NT2/D1 (cell line): Measurements from ENCODE around the gene C4B.
"Not testable (repeated sequence)": the region's sequence is repeated elsewhere in the genome, so short reads cannot be mapped to it uniquely, and the experiment has no call there.

Experiments used
- DNase-seq: peaks from one replicate; pipeline ENCODE4 v3.0.0-alpha.2; 2011; ENCODE audit warnings: low read depth, low spot score
- H3K27me3 ChIP-seq: 2 replicates; pipeline ENCODE4 v1.6.0; 2011; ENCODE audit warnings: mild to moderate bottlenecking; ENCODE audit not compliant: insufficient read length, insufficient read depth
- H3K36me3 ChIP-seq: 2 replicates; pipeline ENCODE4 v1.6.1; 2011; ENCODE audit warnings: mild to moderate bottlenecking, low read length, mixed read lengths; ENCODE audit not compliant: insufficient read depth, insufficient read length
- H3K4me1 ChIP-seq: 2 replicates; pipeline ENCODE4 v1.5.1; 2011; ENCODE audit not compliant: insufficient read depth, insufficient read length
- H3K4me3 ChIP-seq: 2 replicates; pipeline ENCODE4 v1.5.1; 2011; ENCODE audit warnings: low read depth; ENCODE audit not compliant: insufficient read length
- H3K9ac ChIP-seq: 2 replicates; pipeline ENCODE4 v1.6.0; 2011; ENCODE audit warnings: low read depth; ENCODE audit not compliant: insufficient read length
- H3K9me3 ChIP-seq: 2 replicates; pipeline ENCODE4 v1.5.1; 2011; ENCODE audit warnings: mild to moderate bottlenecking, low read length; ENCODE audit not compliant: insufficient read depth
- SUZ12 ChIP-seq: IDR thresholded peaks from 2 replicates; pipeline ENCODE4 v1.6.1; 2011; ENCODE audit not compliant: insufficient read length, insufficient read depth; ENCODE audit errors: extremely low read depth
- YY1 ChIP-seq: IDR thresholded peaks from 2 replicates; pipeline ENCODE4 v1.6.1; 2011; ENCODE audit not compliant: insufficient read length, insufficient read depth
- ZNF274 ChIP-seq: IDR thresholded peaks from 2 replicates; pipeline ENCODE4 v1.6.1; 2011; ENCODE audit warnings: mild to moderate bottlenecking, low read depth, low read length

C4B gene

DNA sequence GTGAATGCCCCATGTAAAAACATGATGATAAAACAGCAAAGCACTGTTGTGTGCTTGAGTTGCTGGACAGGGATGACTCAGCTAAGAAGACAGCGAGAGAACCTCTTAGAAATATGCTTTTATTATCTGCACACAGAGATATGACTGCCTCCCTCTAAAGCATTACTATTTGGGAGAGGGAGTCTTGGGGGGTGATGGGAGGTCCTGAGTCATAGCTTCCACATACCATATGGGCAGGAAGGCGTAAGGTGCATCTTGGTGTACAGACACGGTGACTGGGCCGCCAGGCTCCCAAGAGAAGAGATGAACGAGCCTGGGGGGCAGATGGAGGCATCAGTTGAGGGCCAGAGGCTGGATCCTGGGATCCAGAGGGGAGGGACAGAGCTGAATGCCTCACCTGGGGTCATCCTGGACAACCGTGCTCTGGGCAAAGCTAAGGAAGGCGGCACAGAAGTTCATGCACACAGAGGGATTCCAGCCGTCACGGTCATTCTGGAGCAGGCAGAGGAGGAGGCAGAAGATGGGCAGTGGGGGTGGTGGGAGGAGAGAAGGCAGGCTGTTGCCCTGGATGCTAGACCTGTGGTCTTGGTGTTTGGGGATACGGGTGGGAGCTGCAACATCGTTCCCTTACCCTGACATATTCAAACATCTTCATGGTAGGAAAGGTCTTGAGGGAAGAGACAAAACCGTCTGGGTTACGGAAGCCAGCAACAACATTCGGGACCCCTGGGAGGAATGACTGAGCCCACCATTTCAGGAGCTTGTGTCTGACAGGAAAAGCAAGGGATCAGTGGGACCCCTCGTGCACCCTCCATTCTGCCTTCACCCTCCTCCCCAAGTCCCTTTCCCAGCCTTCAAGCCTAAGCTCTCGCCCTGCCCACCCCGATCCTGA lies 44.6 kb upstream of the C4B start:
- Histone ChIP-seq H3K36me3 (peaks cover 67% of the 10 kb centered on the region), H3K4me3 (no peak overlapping the region), H3K4me1 (no peaks in the 10 kb centered on the region), H3K27me3 (no peaks in the 10 kb centered on the region), H3K9me3 (no peaks in the 10 kb centered on the region), H3K9ac (no peak overlapping the region)
- TF ChIP-seq ZNF274 (no peak), SUZ12 (no peak)
- DNase-seq, result no peak

DNA sequence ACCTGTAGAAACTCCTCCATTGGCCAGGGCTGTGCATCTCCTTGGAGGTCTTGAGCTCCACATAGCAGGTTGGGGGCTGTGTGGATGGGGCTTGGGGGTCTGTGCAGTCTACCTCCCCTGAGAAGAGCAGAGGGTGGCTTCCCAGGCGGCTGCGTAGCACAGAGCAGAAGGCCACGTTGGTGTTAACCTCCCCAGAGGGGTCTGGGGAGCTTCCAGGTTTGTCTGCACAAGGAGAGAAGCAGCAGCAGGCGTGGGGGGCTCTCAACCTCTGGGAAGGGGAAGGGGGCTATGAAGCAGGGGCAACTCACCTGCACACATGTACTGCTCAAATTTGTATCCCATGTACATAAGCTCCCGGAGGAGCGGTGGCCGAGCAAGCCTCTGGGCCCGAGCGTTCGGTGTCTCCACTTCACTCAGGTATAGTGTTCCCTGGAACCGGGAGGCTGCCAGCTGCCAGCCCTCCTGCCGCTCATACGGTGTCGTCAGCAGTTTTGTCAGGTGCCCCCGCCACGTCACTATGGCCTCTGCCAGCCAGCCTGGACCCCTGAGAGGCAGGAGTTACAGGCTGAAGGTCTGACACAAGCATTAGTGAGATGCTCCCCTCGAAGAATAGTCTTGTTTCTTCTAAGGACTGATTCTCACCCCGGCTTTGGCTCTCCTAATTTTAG lies 43.9 kb upstream of the C4B start:
- H3K4me1 ChIP-seq, result no peaks in the 10 kb centered on the region
- no peaks in the 10 kb centered on the region for H3K9me3 ChIP-seq
- H3K9ac ChIP-seq, result no peak overlapping the region
- no peaks in the 10 kb centered on the region for H3K27me3 ChIP-seq
- TF ChIP-seq SUZ12, result no peak
- no peak for TF ChIP-seq ZNF274
- no peak for TF ChIP-seq YY1
- H3K4me3 ChIP-seq, result no peak overlapping the region
- no peak for DNase-seq
- peaks cover 59% of the 10 kb centered on the region for H3K36me3 ChIP-seq

DNA sequence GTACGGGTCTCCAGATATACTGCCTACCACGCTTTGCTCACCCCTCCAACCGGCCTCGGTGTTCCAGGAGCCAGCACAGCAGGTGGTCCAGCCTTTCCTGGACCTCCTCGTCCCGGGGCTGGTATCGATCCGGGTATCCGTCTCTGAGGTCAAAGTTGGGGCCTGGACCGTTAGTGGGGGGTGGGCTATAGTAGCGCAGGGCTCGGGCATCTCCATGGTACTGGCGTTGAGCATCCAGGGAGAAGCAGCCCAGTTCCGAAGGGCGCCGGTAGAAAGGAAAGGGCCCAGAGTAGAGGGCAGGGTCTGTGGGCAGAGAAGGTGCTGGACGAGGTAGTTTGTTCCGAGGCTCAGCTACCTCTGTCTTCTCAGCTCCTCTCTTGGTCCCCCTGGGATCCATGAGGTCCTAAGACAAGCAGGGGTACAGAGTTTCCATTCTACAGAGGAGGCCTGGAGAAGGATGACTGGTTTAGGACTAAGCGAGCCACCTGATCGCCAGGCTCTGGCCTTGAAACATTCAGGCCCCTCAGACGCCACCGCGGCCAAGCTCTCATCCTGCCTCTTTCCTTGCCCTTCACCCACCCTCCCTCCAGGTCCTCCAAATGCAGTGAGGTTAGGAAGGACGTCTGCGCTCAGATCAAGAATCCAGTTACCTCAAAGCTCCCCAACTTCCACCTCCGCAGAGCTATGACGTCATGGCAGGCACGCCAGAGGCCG lies 43.2 kb upstream of the C4B start:
- Histone ChIP-seq H3K9ac (peak overlapping the region; percentile 74), H3K9me3 (no peaks in the 10 kb centered on the region; the same call in 1 of the 2 replicates), H3K4me3 (peak overlapping the region; percentile 76), H3K27me3 (no peaks in the 10 kb centered on the region), H3K36me3 (peaks cover 52% of the 10 kb centered on the region), H3K4me1 (no peaks in the 10 kb centered on the region)
- DNase-seq, result no peak
- TF ChIP-seq YY1 (no peak), ZNF274 (no peak), SUZ12 (no peak)

DNA sequence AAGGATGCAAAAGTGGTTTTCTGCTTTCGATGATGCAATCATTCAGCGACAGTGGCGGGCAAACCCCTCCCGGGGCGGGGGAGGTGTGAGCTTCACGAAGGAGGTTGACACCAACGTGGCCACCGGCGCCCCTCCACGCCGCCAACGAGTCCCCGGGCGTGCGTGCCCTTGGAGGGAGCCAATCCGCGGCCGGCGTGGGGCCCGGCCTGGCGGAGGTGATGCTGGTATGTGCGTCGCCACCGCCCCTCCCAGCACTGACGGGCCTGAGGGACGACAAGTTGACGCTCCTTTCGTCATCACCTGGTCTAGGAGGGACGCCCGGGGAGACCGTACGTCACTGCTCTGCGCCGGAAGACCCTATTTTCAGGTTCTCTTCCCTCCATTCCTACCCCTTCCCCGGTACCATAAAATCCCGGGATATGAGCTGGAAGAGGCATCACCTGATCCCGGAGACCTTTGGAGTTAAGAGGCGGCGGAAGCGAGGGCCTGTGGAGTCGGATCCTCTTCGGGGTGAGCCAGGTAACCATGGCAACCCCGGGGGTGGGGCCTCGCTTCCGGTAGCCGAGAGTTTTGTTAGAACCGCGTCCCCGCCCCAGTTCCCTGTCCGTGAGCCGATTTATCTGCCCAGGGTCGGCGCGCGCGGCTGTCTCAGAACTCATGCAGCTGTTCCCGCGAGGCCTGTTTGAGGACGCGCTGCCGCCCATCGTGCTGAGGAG lies 42.4 kb upstream of the C4B start, which contains the start of gene DXO:
TSS of gene DXO (minus strand) at position 146 of the 716 bp plus-strand sequence. CDS start 463 bp downstream, outside the sequence.
- TF ChIP-seq SUZ12, result no peak
- TF ChIP-seq YY1, result no peak
- TF ChIP-seq ZNF274, result no peak
- DNase-seq, result peak; percentile 92
- no peaks in the 10 kb centered on the region for H3K27me3 ChIP-seq
- peaks cover 45% of the 10 kb centered on the region for H3K36me3 ChIP-seq
- H3K9ac ChIP-seq, result peak within 1 kb of the TSS; percentile 79
- H3K9me3 ChIP-seq, result peaks cover 5% of the 10 kb centered on the region; the same call in 1 of the 2 replicates
- no peaks in the 10 kb centered on the region for H3K4me1 ChIP-seq
- peak within 1 kb of the TSS; percentile 76 for H3K4me3 ChIP-seq

DNA sequence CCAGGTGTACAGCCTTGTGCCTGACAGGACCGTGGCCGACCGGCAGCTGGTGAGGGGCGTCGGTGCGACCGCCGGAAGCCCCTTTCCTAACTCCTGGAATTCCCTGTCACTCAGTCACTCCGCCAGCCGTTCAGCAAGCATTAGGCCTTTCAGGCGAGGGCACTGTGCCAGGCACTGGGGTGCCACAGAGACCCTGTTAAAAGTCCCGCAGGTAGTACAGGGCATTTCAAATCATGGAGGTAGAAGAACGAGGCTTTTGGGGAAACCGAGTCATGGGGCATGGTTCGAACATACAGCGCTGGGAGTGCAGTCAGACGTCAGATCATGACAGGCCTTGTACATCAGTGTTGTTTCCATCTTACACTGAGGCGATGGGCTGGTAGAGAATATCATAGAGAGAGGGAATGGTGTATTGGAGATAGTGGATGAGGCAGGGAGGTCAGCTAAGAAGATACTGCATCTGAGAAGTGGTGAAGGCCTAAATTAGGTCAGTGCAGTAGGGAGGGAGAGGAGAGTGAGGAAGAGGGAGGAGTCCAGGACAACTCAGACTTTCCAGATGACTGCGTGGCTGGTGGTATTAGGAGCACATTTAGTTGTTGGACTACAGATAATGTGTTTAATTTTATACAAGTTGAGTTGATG lies 41.8 kb upstream of the C4B start:
- H3K27me3 ChIP-seq, result no peaks in the 10 kb centered on the region
- no peak for DNase-seq
- peaks cover 5% of the 10 kb centered on the region; the same call in 1 of the 2 replicates for H3K9me3 ChIP-seq
- H3K4me3 ChIP-seq, result peak overlapping the region; percentile 76
- TF ChIP-seq YY1 (no peak), ZNF274 (no peak), SUZ12 (no peak)
- no peaks in the 10 kb centered on the region for H3K4me1 ChIP-seq
- H3K36me3 ChIP-seq, result peaks cover 38% of the 10 kb centered on the region
- peak overlapping the region; percentile 79 for H3K9ac ChIP-seq

DNA sequence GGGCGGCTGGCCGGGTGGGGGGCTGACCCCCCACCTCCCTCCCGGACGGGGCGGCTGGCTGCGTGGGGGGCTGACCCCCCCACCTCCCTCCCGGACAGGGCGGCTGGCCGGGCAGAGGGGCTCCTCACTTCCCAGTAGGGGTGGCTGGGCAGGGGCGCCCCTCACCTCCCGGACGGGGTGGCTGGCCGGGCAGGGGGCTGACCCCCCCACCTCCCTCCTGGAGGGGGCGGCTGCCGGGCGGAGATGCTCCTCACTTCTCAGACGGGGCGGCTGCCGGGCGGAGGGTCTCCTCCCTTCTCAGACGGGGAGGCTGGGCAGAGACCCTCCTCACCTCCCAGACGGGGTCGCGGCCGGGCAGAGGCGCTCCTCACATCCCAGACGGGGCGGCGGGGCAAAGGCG lies 38.5 kb upstream of the C4B start:
- H3K9me3 ChIP-seq, H3K4me1 ChIP-seq, H3K9ac ChIP-seq, H3K27me3 ChIP-seq, DNase-seq, H3K4me3 ChIP-seq: not testable (repeated sequence)
- H3K36me3 ChIP-seq, result peaks cover 20% of the 10 kb centered on the region
